Body of pancreas (tissue), 4 donors: ENCODE data around the gene DCDC2B.

Source experiments
- CTCF ChIP-seq, 7 experiments: fragments of 450-650 bp in 4 of 7; fragments of 200-600 bp in 3 of 7; sonication (generic) in 3 of 7; IDR thresholded peaks; one replicate each; pipeline ENCODE4 v1.5.1; 2016 to 2019; ENCODE audit warnings: antibody characterized with exemption in 7 of 7
- POLR2A ChIP-seq, 3 donors: fragments of 450-650 bp; IDR thresholded peaks; one replicate each; pipeline ENCODE4 v1.6.1; 2016; ENCODE audit warnings: antibody characterized with exemption in 3 of 3, mild to moderate bottlenecking in 2 of 3

- TF ChIP-seq CTCF (IDR thresholded peaks at IDR 0.05) (peak in 6 of 7 experiments; percentile 5 to 54 (median 38)), POLR2A (IDR thresholded peaks at IDR 0.05) (peak; percentile 91 to 93 (median 92))
These were observed 31.5 kb downstream of the DCDC2B start for GRCh38 chr1:32240140-32240951.
